Measurements from ENCODE around the gene LIME1.

Gene LIME1

DNA sequence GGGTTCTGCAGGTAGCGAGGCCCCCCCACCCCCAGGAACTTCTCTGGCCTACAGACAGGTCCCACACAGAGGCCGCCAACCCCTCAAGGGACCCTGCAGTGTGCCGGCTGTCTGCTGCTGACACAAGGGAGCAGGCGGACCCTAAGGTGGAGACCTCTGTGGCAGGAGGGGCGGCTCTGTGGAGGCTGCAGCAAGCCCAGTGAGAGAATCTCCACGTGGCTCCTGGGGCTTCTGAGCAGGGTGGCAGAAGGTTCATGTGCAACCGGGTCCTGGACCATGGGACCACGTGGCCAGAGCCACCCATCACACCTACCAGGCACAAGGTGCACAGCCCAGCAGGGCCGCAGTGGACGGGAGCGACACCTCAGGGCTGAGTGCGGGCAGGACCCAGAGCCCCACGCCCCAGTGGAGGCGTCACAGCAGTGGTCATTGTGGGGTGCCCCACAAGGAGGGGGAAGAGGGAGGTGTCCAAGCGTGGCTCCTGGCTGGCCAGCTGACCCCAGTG, 32.9 kb upstream of the LIME1 start:
- H3K9me2 ChIP-seq (replicated peaks; ENCODE audit: control insufficient read depth, low read length), result no peaks in the 10 kb centered on the region
- H3K9me3 ChIP-seq (ENCODE audit: control insufficient read depth, insufficient read depth, low read length), result no peaks in the 10 kb centered on the region
- H3K79me2 ChIP-seq (ENCODE audit: control insufficient read depth, low read length), result peaks cover 36% of the 10 kb centered on the region
- no peak for TF ChIP-seq EZH2phosphoT487 (IDR thresholded peaks at IDR 0.05; ENCODE audit: borderline replicate concordance, low read length)
- TF ChIP-seq CTCF (IDR thresholded peaks at IDR 0.05; ENCODE audit: low read depth, low read length, poor library complexity, severe bottlenecking), result no peak
- peaks cover 37% of the 10 kb centered on the region for H3K36me3 ChIP-seq (ENCODE audit: control insufficient read depth, low read length)
- H3K4me1 ChIP-seq (ENCODE audit: control insufficient read depth, low read length), result peaks cover 19% of the 10 kb centered on the region
- no peak overlapping the region for H3K4me3 ChIP-seq (ENCODE audit: low read length)
- H3K27me3 ChIP-seq (ENCODE audit: control insufficient read depth, low read length), result no peaks in the 10 kb centered on the region
- no peak overlapping the region for H3K4me2 ChIP-seq (ENCODE audit: low read length)
- no peak overlapping the region for H3K27ac ChIP-seq (ENCODE audit: low read depth, low read length)
- H3F3A ChIP-seq (ENCODE audit: control insufficient read depth, insufficient read depth), result no peaks in the 10 kb centered on the region
- H4K20me1 ChIP-seq (ENCODE audit: control insufficient read depth, insufficient read depth, low read depth, low read length), result peaks cover 10% of the 10 kb centered on the region

- Histone ChIP-seq H4K20me1 (ENCODE audit: control insufficient read depth, insufficient read depth, low read depth, low read length) (peaks cover 14% of the 10 kb centered on the region), H3K27ac (ENCODE audit: low read depth, low read length) (no peak overlapping the region), H3K4me1 (ENCODE audit: control insufficient read depth, low read length) (peaks cover 20% of the 10 kb centered on the region), H3F3A (ENCODE audit: control insufficient read depth, insufficient read depth) (no peaks in the 10 kb centered on the region), H3K4me2 (ENCODE audit: low read length) (no peak overlapping the region), H3K36me3 (ENCODE audit: control insufficient read depth, low read length) (peaks cover 44% of the 10 kb centered on the region), H3K79me2 (ENCODE audit: control insufficient read depth, low read length) (peaks cover 43% of the 10 kb centered on the region), H3K9me2 (replicated peaks; ENCODE audit: control insufficient read depth, low read length) (no peaks in the 10 kb centered on the region), H3K9me3 (ENCODE audit: control insufficient read depth, insufficient read depth, low read length) (no peaks in the 10 kb centered on the region), H3K4me3 (ENCODE audit: low read length) (no peak overlapping the region), H3K27me3 (ENCODE audit: control insufficient read depth, low read length) (no peaks in the 10 kb centered on the region)
- TF ChIP-seq CTCF (IDR thresholded peaks at IDR 0.05; ENCODE audit: low read depth, low read length, poor library complexity, severe bottlenecking), result no peak
- TF ChIP-seq EZH2phosphoT487 (IDR thresholded peaks at IDR 0.05; ENCODE audit: borderline replicate concordance, low read length), result no peak
Measured at GRCh38 chr20:63703976-63704748, 32.3 kb upstream of the LIME1 start.

DNA sequence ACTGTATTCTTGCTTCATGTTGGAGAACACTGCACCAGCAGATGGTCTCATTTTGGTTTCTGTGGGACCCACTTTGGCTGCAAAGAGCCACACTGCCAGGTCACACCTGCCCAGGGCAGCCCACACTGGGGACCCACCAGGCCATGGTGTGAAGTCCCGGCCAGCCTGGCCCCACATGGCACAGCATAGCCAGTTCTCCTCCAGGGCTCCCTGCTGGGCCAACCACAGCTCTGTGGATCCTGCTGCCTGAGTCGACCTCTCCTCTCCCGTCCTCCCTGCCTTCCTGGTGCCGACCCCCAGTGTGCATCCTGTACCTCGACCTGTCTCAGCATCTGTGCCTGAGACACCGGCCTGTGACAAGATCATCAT, 31.7 kb upstream of the LIME1 start:
- Histone ChIP-seq H3K27ac (ENCODE audit: low read depth, low read length) (no peak overlapping the region), H3K27me3 (ENCODE audit: control insufficient read depth, low read length) (no peaks in the 10 kb centered on the region), H3K9me2 (replicated peaks; ENCODE audit: control insufficient read depth, low read length) (no peaks in the 10 kb centered on the region), H3K9me3 (ENCODE audit: control insufficient read depth, insufficient read depth, low read length) (no peaks in the 10 kb centered on the region), H3K4me2 (ENCODE audit: low read length) (no peak overlapping the region), H3K4me3 (ENCODE audit: low read length) (no peak overlapping the region), H3F3A (ENCODE audit: control insufficient read depth, insufficient read depth) (no peaks in the 10 kb centered on the region), H4K20me1 (ENCODE audit: control insufficient read depth, insufficient read depth, low read depth, low read length) (peaks cover 14% of the 10 kb centered on the region), H3K4me1 (ENCODE audit: control insufficient read depth, low read length) (peaks cover 18% of the 10 kb centered on the region), H3K36me3 (ENCODE audit: control insufficient read depth, low read length) (peaks cover 48% of the 10 kb centered on the region), H3K79me2 (ENCODE audit: control insufficient read depth, low read length) (peaks cover 48% of the 10 kb centered on the region)
- TF ChIP-seq EZH2phosphoT487 (IDR thresholded peaks at IDR 0.05; ENCODE audit: borderline replicate concordance, low read length) (no peak), CTCF (IDR thresholded peaks at IDR 0.05; ENCODE audit: low read depth, low read length, poor library complexity, severe bottlenecking) (no peak)
